Measurements from ENCODE around the gene CSF1. TPM values are rescaled to one million over a fixed set of nuclear protein-coding genes. Genes with fewer than 3 reads are reported as not detected.
"Not testable (repeated sequence)": the region's sequence is repeated elsewhere in the genome, so short reads cannot be mapped to it uniquely, and the experiment has no call there.

CSF1 gene
- total RNA-seq = 23.2 TPM

- peak; percentile 38 to 80 (median 78) for DNase-seq (ENCODE audit: low read depth in 2 of 3, low spot score in 2 of 3)
These were observed at the start of gene CSF1 for GRCh38 chr1:109910123-109910962. Gene CSF1, plus strand, starts transcription at chr1:109910849. Its CDS starts 175 bp downstream, at chr1:109911024.

DNA sequence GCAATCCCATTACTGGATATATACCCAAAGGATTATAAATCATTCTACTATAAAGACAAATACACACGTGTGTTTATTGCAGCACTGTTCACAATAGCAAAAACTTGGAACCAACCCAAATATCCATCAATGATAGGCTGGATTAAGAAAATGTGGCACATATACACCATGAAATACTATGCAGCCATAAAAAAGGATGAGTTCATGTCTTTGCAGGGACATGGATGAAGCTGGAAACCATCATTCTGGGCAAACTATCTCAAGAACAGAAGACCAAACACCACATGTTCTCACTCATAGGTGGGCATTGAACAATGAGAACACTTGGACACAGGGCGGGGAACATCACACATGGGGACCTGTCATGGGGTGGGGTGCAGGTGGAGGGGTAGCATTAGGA lies 49.0 kb upstream of the CSF1 start:
- not testable (repeated sequence) for DNase-seq (ENCODE audit: low read depth in 2 of 3, low spot score in 2 of 3)

GRCh38 chr1:109863667-109864046 lies 47.0 kb upstream of the CSF1 start:
- no peak for DNase-seq (ENCODE audit: low read depth in 2 of 3, low spot score in 2 of 3)

- peak in 2 of 3 donors; percentile 68 to 83 for DNase-seq (ENCODE audit: low read depth in 2 of 3, low spot score in 2 of 3)
These were observed 46.4 kb upstream of the CSF1 start for GRCh38 chr1:109864047-109864822.

DNA sequence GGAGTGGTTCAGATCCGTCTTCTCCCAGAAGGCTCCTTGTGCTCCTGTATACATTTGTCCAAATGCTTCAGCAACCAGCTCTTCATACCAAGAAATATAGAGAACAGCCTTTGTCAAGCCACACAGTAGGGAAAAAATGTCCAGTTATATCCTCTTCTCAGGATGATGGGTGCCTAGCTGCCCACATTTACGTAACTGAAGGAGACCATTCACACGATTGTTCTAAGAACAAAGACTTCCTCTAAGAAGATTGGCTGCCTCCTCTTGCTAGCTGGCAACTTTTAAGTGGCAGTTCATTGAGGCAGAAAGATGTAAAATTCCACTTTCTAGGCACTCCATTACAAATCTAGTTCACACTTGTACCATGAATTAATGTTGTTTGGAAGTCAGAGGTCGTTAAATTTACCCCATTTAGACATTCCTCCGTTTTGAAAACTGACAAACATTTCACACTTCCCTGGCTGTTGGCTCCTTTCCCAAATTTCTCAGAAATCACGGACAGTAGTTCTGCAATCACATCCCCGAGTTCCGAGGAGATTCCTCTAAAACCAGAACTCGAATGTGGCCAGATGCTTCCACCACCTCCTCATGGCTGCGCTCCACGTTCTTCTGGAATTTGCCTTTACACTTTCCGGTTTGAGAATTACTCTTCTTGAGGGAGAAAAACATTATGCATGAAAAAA lies 45.6 kb upstream of the CSF1 start:
- no peak for DNase-seq (ENCODE audit: low read depth in 2 of 3, low spot score in 2 of 3)

GRCh38 chr1:109866071-109866470 lies 44.6 kb upstream of the CSF1 start:
- no peak for DNase-seq (ENCODE audit: low read depth in 2 of 3, low spot score in 2 of 3)

DNA sequence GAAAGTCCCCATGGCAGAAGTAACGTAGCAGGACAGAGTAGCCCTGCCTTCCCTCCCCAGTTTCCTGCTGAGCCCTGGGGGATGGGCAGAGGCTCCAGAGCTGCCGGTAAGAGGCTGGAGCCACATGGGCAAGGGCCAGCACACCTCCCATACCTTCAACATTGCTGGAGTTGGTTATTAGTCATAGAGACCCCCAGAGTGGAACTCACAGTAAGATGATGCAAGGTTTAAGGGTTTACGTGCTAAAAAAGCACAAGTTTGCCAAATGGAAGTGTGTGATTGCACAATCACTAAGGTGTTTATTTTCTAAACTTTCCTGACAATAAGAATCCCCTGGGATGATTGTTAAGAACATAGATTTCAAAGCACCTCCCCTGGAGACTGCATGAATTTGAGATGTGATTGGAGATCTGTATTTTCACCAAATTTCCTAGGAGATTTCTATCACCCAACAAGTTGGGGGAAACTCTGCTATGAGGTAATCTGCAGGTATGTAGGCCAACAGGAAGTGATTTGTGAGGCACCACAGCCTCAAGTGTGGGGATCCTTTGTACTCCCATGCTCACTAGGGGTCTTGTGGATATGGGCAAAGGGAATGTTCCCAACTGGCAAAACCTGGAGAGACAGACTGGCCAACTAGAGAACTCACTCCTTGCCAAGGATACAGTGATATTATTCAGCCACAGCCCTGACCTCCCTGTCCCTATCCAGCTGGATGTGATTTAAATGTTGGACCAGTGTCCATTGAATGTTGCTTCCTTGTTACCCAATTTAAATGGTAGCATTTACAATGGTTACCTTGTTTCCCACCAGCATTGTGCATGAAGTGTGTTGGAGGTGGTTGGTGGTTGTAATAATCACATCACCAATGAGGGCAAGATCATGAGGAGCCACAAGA lies 37.1 kb upstream of the CSF1 start:
- DNase-seq (ENCODE audit: low read depth in 2 of 3, low spot score in 2 of 3) = no peak

DNA sequence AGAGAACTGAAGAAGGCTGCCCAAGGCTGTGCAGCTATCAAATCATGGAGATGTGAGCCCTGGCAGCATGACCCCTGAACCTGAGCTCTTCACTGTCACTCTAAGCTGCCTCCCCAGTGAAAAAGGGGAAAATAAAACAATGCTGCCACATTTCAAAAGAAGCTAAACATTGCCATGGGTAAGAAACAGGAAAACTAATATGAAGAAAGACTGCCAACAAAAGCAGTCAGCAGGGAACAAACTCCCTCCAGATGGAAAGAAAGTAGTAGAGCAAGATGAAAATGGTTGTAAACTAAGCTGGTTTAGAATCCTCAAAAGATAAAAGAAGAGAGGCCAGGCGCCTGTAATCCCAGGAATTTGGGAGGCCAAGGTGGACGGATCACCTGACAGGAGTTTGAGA lies 36.2 kb upstream of the CSF1 start:
- no peak for DNase-seq (ENCODE audit: low read depth in 2 of 3, low spot score in 2 of 3)

DNA sequence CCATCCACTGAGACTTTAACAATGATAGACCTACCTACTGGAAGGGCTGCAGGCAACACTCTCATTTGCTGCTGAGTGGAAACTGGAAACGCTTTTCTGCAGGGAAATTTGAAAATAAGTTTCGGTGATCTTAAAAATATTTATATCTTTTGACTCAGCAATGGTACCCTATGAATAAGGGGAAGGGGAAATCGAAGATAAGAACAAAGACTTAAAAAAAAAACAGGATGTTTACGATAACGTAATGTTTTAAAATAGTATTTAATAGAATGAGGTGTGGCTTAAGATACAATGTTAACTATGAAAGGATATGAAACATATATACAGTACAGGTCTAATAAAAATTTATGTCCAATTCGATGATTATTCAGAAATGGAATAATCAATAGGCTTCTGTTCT lies 34.8 kb upstream of the CSF1 start:
- DNase-seq (ENCODE audit: low read depth in 2 of 3, low spot score in 2 of 3) = no peak

DNA sequence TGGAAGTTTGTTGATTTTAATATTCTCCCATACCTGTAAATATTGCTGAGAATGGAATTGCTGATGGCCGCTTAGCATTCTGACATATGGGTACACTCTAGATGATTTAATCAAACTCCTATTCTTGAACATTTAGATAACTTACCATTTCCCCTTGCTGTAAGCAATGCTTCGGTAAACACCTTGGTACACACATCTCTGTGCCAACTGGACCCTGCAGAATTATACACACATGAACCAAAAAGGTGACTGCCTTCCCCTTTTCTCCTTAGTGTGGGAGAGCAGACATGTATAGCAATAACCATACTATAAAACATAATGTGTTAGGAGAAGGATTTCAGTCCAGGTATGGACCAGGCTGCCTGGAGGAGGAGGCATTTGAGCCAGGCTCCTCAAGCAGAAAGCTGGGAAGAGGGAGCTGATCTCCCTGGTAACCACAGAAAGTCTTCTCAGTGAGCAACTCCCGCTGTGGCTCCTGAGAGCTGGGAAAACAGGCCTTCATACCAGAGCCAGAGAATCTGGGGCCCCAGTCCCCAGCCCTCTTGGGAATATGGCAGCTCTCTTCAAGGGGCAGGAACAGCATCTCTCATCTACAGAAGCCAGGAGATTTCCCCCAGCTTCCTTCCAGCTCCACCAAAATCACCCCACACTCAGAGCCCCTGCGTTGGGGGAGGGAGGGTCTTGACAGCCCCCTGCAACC lies 33.9 kb upstream of the CSF1 start:
- no peak for DNase-seq (ENCODE audit: low read depth in 2 of 3, low spot score in 2 of 3)

GRCh38 chr1:109877317-109877771 lies 33.3 kb upstream of the CSF1 start:
- no peak for DNase-seq (ENCODE audit: low read depth in 2 of 3, low spot score in 2 of 3)

- no peak for DNase-seq (ENCODE audit: low read depth in 2 of 3, low spot score in 2 of 3)
These were observed 32.9 kb upstream of the CSF1 start for GRCh38 chr1:109877776-109878175.

DNA sequence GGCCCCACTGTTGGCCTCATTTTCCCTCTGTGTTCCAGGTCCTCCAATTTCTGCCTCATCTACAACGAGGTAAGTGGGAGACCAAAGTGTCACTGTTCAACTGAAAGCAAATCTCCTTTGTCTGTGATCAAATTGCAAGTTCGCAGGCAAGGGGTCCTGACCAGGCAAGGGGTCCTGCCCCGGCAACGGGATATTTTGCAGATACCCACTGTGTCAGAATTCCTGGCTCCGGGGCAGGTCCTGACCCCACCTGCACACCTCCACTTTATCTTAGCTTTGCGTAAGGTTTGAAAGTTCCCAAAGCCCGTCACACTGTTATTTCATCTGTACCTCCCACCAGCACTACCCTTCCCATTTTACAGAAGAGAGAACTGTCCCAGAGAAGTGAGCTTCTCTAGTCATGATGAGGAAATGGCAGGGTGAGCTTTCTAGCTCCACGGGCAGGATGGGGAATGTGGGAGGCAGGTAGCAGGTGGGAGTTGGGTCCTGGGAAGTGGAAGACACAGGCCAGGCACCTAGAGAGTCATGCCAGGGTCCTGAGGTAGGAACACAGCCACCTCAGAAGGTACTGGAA lies 32.0 kb upstream of the CSF1 start:
- no peak for DNase-seq (ENCODE audit: low read depth in 2 of 3, low spot score in 2 of 3)

GRCh38 chr1:109879371-109879770 lies 31.3 kb upstream of the CSF1 start:
- DNase-seq (ENCODE audit: low read depth in 2 of 3, low spot score in 2 of 3) = not testable (repeated sequence)

GRCh38 chr1:109879881-109880525 lies 30.6 kb upstream of the CSF1 start:
- no peak for DNase-seq (ENCODE audit: low read depth in 2 of 3, low spot score in 2 of 3)

- DNase-seq (ENCODE audit: low read depth in 2 of 3, low spot score in 2 of 3) = no peak
These were observed 29.4 kb upstream of the CSF1 start for GRCh38 chr1:109880971-109881894.

DNA sequence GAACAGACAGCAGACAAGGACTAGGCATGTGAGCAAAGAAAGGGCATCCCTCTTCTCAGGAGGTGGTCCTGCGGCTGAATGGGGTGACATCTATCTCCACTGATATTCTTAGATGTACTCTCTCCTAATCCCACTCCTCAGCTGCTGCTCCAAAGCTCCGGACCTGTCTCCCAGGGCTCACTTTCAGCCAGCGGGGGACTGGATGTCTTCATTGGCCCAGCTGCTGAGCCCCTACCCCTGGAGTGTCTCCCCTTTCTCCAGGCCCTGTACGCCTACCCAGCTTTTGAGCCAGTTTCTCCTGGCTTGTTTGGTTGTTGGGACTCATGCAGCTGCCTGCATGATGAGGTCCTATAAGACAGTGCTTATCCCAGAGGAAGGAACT lies 28.8 kb upstream of the CSF1 start:
- no peak for DNase-seq (ENCODE audit: low read depth in 2 of 3, low spot score in 2 of 3)

Measured in hematopoietic multipotent progenitor cell (in vitro differentiated cells).